ENCODE data around the gene TEKT5.
A peak's percentile ranks its signal among the peaks of the same experiment; 100 is the strongest.
"Not testable (repeated sequence)": the region's sequence is repeated elsewhere in the genome, so short reads cannot be mapped to it uniquely, and the experiment has no call there.

TEKT5 gene

GRCh38 chr16:10631886-10632285, 62.8 kb downstream of the TEKT5 start:
- no peak for DNase-seq (ENCODE audit: low spot score)

- no peak for DNase-seq (ENCODE audit: low spot score)
Observed at GRCh38 chr16:10629592-10629963, 65.2 kb downstream of the TEKT5 start.

- peak; percentile 3 for DNase-seq (ENCODE audit: low spot score)
Observed at GRCh38 chr16:10625595-10626357, 69.0 kb downstream of the TEKT5 start.

- DNase-seq (ENCODE audit: low spot score): no peak
Observed at GRCh38 chr16:10624527-10624926, 70.2 kb downstream of the TEKT5 start.

GRCh38 chr16:10623059-10623458, 71.7 kb downstream of the TEKT5 start:
- no peak for DNase-seq (ENCODE audit: low spot score)

- no peak for DNase-seq (ENCODE audit: low spot score)
Observed at GRCh38 chr16:10622036-10622921, 72.5 kb downstream of the TEKT5 start.

- not testable (repeated sequence) for DNase-seq (ENCODE audit: low spot score)
Observed at GRCh38 chr16:10621216-10621949, 73.3 kb downstream of the TEKT5 start.

- no peak for DNase-seq (ENCODE audit: low spot score)
Observed at GRCh38 chr16:10620120-10620519, 74.6 kb downstream of the TEKT5 start.

- no peak for DNase-seq (ENCODE audit: low spot score)
Observed at GRCh38 chr16:10619271-10619849, 75.4 kb downstream of the TEKT5 start.

GRCh38 chr16:10618710-10619209, 76.0 kb downstream of the TEKT5 start:
- DNase-seq (ENCODE audit: low spot score): no peak

- DNase-seq (ENCODE audit: low spot score): no peak
Observed at GRCh38 chr16:10617662-10618420, 76.9 kb downstream of the TEKT5 start.

GRCh38 chr16:10616756-10617640, 77.7 kb downstream of the TEKT5 start:
- no peak for DNase-seq (ENCODE audit: low spot score)

- DNase-seq (ENCODE audit: low spot score): no peak
Observed at GRCh38 chr16:10616419-10616755, 78.3 kb downstream of the TEKT5 start.

- no peak for DNase-seq (ENCODE audit: low spot score)
Observed at GRCh38 chr16:10614685-10615084, 80.0 kb downstream of the TEKT5 start.

- no peak for DNase-seq (ENCODE audit: low spot score)
Observed at GRCh38 chr16:10613785-10614485, 80.8 kb downstream of the TEKT5 start.

- DNase-seq (ENCODE audit: low spot score): no peak
Observed at GRCh38 chr16:10612649-10613179, 82.0 kb downstream of the TEKT5 start.

GRCh38 chr16:10611825-10612342, 82.8 kb downstream of the TEKT5 start:
- DNase-seq (ENCODE audit: low spot score): no peak

GRCh38 chr16:10610499-10611184, 84.1 kb downstream of the TEKT5 start:
- no peak for DNase-seq (ENCODE audit: low spot score)

- peak; percentile 27 for DNase-seq (ENCODE audit: low spot score)
Observed at GRCh38 chr16:10609402-10609774, 85.3 kb downstream of the TEKT5 start.

All from RKO (cell line).